ENCODE measurements around the gene TOR2A. TPM values are rescaled to one million over a fixed set of nuclear protein-coding genes. Genes with fewer than 3 reads are reported as not detected.

TOR2A gene
- total RNA-seq, 2 donors from 2014 or later: 4.9 to 8.2 TPM

DNA sequence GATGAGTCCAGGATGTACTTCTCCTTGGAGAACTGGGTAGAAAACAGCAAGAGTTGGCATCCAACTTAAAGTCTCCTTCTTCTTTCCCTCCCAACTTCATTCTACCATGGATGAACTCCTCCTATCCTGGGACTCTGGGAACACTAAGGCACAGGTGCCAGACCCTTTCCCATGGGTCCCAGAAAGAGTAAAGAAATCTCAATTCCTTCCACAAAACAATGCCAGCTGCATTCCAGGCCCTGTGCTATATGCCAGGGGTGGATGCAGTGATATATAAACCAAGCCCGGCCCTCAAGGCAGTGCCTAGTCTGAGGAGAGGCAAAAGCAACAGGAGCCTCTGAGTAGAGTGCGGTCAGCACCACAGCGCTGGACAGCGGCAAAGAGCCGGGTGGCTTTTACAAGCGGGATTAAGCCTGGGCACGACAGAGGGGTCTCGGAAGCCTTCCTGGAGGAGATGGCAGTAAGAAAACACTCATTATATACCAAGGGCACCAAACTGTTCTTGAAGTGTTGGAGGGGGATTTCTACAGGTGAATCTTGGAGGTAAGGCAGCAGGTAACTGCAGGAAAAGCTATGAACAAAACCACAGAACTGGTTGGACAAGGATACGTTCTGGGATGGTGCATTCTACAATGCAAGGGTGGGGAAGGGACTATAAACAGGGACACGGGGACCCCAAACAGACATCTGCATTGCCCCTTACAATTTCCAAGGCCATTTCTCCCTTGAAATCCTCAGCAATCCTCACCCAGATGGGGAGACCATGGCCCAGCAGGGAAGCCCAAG is 16.4 kb upstream of the TOR2A start:
- no peak for DNase-seq (ENCODE audit: low spot score)
- intact Hi-C loops (cut with DNase I): no loop called here

DNA sequence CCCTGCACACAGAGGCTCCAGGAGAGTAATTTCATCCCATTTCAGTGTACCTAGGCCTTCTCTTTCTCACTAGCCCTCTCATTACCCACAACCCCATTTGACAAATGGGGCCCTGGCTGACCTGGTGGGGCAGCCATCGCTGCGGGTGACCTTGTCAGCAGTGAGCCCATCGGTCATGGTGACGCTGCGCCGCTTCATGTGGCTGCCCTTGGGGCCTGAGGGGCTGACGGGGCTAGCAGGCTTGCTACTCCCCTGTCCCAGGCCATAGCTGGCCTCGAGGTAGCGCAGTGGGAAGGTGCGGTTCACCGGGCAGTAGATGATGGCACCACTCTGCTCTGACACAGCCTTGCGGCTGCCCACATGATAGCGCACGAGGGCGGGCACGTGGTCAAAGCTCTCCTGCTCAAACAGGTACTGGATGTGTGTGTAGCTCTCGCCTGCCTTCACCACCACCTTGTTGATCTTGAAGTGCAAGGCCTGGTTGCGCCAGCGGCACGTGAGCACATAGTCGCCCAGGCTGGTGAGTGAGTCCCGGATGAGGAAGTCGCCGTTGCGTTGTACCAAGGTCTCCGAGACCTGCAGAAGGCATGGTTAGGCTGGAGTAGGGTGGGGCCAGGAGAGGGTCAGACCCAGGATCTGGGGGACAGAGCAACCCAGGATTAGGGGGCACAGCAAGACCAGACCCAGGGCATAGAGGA is 14.1 kb upstream of the TOR2A start:
- intact Hi-C loops (cut with DNase I): no loop called here

DNA sequence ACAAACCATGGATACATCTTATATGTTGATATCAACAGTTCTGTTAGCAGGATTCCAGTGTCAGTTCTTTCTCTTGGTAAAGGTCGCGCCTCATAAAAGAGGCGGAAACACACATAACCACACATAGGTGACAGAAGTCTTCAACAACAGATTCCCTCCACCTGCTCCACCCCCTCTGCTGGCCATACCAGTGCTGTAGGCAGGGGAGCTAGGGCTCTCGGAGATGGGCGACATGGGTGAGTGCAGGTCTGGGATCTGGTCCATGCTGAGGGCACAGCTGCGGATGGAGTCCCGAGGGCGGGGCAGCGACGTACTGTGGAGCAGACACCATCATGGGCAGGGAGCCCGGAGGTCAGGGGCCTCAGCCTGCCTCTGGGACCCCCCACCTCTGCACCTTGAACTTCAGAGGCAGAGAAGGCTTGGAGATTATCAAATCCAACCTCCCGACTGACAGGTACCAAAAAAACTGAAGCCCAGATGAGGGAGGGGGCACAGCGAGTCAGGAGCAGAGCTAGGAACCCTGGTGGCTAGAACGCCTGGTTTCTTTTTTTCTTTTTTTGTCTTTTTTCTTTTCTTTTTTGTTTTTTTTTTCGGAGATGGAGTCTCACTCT is 12.0 kb upstream of the TOR2A start:
- DNase-seq (ENCODE audit: low spot score): no peak
- intact Hi-C loops (cut with DNase I): no loop called here

More for the DNA sequence above, 14.1 kb upstream of the TOR2A start:
- DNase-seq (ENCODE audit: low spot score): no peak

DNA sequence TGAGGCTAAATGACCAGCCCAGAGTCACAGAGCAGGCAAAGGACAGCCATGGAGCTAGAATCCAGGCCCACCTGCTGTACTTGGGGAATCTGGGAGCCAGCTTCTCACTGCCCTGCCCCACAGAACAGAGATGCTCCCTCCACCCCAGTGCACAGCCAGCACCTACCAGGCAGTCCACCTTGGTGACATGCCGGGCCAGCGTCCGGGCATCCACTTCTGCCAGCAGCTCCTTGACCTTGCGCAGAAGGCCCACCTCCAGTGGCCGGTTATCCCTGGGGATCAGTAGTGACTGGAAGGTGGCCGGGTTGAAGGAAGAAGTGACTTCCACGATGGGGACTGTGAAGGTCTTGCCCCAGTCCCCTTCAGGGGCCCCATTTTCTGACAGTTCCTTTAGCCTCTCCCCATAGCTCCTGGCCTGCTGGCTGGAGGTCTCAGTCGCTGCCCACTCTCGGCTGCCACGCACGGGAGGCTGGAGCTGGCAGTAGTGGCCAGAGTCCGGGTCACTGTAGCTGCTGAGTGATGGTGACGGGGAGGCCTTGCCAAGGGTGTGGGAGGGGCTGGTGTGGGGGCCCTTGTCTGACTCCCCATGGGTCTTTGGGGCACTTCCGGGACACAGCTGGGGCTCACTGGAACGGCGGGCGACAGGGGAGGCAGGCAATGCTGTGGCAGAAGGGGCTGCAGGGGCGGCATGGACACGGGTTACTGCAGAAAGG is 9.5 kb upstream of the TOR2A start:
- no peak for DNase-seq (ENCODE audit: low spot score)
- intact Hi-C loops (cut with DNase I): no loop called here

DNA sequence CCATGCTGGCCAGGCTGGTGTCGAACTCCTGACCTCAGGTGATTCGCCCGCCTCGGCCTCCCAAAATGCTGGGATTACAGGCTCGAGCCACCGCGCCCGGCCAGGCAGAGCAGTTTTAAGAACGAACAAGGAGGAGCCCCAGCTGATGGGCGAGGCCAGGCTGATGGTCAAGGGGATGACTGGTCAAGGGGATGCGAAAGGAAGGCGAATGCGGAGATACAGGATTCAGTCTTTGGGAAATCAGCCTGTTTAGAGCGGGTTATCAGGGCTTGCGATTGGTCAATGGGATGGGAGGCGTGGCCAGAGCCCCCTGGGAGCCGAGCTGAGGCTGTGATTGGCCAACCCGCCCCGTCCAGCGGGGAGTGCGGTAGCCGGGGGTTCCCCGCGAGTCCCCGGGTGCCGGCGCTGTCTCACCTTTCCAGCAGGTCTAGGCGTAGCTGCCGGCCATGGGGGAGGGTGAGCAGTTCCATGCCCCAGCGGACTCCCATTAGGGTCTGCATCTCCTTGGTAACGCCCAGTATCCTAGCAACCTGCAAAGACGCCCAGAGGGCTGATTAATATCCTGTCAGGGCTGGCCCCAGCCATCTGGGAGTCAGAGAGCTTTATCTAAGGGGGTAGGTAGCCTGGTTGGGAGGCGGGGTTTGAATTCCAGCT is 7.5 kb upstream of the TOR2A start:
- DNase-seq (ENCODE audit: low spot score): no peak

DNA sequence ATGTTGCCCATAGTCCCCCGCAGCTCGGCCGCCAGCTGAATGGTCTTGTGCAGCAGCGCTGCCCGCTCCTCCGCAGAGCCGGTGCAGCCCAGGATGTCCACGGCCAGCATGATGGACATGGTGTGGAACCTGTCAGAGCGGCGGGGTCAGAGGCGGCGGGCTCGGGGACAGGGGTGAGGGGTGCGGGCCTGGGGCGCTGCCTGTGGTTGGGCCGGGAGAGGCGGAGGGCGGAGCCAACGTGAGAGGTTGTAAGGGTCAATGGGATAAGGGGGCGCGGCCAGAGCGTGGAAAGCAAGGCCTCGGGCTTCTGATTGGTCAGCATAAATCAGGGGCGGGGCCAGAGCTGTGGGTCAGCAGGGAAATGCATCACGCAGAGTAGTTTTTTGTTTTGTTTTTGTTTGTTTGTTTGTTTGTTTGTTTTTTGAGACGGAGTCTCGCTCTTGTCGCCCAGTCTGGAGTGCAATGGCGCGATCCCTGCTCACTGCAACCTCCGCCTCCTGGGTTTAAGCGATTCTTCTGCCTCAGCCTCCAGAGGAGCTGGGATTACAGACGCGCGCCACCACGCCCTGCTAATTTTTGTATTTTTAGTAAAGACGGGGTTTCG is 6.8 kb upstream of the TOR2A start:
- intact Hi-C loops (cut with DNase I): loop anchor here in 1 of 2 donors (2.0 kb wide), 1 partner anchor 181 kb away; no protein-coding TSS in a partner anchor
- DNase-seq (ENCODE audit: low spot score): no peak

More for the DNA sequence above, 7.5 kb upstream of the TOR2A start:
- intact Hi-C loops (cut with DNase I): loop anchor here in 1 of 2 donors (2.0 kb wide), 1 partner anchor 180 kb away; no protein-coding TSS in a partner anchor

DNA sequence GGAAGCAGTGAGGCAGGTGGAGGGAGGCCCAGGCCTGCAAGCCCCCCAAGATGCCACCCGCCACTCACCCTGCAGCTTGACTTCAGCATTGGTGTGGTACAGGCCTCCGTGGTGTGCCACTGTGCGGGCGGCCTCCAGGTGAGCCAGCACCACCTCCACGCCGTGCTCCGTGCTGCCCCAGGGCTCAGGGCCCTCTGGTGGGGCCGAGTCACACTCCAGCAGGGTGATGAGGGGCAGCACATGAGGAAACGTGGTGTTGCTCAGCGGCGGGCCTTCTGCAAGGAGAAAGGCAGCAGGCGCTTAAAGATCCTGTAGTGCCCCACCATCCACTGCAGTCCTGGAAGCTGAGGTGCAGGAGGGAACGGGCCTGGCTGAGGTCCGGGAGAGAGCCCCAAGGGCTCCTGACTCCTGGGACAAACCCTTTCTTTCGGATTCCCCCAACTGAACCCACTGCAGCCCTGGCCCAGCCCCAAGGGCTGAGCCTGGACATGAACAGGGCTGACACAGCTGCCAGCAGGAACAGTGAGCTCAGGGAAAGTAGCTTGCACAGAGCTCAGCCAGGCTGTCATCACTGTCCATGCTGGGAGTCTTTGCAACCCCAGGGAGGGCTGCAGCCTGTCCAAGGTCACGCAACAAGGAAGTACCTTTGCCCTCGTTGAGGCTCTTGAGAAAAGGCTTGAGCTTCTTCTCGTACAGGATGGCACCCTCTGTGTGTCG is 4.7 kb upstream of the TOR2A start:
- intact Hi-C loops (cut with DNase I): loop anchor here (5.0 to 10.0 kb wide), 4 partner anchors 43 to 185 kb away; no protein-coding TSS in a partner anchor
- DNase-seq (ENCODE audit: low spot score): no peak

DNA sequence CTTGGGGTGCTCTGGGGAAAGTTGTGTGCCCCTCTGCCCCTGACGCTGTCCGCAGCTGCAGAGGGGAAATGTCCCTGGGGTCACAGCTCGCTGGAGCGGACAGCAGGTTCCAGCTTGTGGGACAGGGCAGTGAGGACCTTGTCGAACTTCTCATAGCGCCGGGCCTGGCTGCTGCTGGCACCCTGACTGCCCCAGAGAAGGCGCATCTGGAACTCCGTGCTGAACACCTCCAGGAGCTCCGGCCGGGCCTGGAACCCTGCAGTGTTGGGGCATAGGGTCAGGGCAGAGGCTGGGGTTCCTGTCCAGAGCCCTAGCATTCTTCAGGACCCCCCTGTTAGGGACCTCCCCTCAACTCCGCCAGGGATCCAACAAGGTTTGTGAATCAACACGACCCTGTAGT is 3.6 kb upstream of the TOR2A start:
- DNase-seq (ENCODE audit: low spot score): no peak
- intact Hi-C loops (cut with DNase I): loop anchor here (5.0 to 10.0 kb wide), 4 partner anchors 44 to 186 kb away; no protein-coding TSS in a partner anchor

DNA sequence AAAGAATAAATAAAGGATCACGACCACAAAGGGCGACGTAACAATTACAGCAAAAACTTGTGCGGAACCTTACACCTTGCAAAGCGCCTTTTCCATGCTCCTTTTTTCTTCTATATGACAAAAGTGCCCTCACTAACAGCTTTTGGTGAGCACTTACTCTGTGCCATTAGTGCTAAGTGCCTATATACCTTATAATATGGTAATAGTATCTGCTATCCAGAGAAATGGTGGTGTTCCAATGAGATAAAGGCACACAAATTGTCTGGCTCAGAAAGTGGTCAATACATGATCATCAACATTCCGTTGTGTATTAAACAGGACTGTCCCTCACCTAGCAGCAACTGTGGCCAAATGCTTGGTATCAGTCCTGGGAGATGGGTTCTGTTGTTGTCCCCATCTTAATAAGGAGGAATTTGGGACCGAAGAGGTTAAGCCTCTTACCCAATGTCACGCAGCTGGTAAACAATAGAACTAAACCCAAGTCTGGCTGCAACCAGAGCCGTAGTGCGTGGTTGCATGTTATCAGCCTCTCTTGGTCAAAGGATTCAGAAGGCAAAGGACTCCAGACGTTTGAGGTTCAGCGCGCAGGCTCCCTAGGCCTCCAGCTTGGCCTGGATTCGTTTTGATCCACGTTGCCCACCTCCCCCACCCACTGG is 564 bp upstream of the TOR2A start:
- intact Hi-C loops (cut with DNase I): loop anchor here (2.0 to 10.0 kb wide), 5 partner anchors 47 to 189 kb away; no protein-coding TSS in a partner anchor
- no peak for DNase-seq (ENCODE audit: low spot score)

DNA sequence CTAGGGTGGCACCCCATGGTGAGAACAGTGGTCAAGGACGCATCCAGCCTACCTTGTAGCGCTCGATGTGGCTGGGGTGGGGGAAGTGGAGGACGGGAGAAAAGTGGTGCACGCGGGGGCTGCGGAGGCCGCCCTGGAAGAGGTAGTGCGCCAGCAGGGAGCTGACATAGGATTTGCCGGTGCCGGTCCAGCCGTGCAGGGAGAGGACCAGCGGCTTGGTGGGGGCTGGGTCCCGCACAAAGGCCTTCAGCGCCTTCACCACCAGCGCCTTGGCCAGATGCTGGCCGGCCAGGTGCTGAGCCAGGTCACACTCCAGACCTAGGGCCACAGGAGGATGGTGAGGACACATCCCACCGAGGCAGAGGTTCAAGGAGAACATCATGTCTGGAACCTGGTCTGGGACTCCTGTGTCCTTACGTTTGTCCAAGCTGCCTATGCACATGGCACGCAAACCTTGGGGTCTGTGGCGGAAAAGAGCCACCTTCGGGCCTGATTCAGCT is 797 bp downstream of the TOR2A start:
- DNase-seq (ENCODE audit: low spot score): no peak
- intact Hi-C loops (cut with DNase I): loop anchor here (2.0 to 10.0 kb wide), 5 partner anchors 131 to 212 kb away; no protein-coding TSS in a partner anchor

DNA sequence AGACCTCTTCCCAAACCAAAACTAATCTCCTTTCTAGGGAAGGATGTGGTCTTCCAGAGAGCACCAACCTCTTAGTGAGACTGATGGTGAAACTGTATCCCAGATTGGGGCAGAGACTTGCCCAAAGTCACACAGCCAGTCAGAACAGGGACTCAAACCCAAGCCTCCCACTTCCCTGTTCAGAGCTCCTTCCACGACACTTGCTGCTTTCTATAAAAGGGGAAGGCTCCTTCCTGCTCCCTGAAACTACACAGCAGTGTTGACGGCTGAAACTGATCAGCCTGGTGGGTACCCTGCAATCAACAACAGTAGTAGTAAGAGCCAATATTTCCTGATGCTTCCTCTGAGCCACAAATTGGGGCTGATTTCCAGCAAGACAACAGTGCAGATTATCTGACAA is 1.5 kb downstream of the TOR2A start:
- no peak for DNase-seq (ENCODE audit: low spot score)
- intact Hi-C loops (cut with DNase I): loop anchor here (2.0 to 10.0 kb wide), 5 partner anchors 131 to 211 kb away; no protein-coding TSS in a partner anchor

DNA sequence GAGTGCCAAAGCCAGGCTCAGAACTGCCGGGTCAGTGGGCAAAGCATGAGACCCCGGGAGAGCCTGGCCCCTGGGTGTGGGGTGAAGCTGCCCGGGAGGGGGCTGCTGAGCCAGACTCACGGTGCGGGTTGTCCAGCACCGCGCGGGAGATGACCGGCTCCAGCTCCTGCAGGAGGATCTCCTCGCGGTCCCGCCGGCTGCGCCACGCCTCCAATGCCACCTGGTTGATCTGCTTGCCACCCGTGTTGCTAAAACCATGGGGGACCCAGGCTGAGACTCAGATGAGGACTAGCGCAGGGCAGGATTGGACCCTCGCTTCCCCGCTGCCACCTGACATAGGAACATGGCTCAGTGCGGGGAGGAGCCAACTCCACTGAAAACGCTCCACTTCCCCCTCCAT is 2.6 kb downstream of the TOR2A start:
- intact Hi-C loops (cut with DNase I): loop anchor here (5.0 to 10.0 kb wide), 4 partner anchors 132 to 210 kb away; no protein-coding TSS in a partner anchor
- DNase-seq (ENCODE audit: low spot score): no peak

DNA sequence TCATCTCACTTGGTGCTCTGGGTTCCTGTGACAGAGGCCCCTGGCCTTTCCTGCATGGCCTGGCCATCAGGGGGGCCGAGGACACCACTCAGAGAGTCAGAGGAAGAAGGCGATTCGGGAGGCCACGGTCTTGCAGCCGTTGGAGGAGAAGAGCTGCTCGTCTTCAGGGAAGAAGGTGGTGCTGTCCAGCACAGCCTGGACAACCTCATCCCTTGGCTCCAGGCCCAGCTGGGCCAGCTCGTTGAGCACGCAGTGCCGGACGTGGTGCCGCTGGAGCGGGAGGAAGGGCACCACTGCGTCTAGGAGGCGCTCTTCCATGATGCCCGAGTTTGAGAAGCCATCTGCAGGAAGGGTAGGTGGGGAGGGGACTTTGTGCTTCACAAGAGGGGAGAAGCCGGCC is 3.2 kb downstream of the TOR2A start:
- no peak for DNase-seq (ENCODE audit: low spot score)
- intact Hi-C loops (cut with DNase I): loop anchor here (5.0 to 10.0 kb wide), 4 partner anchors 133 to 210 kb away; no protein-coding TSS in a partner anchor

DNA sequence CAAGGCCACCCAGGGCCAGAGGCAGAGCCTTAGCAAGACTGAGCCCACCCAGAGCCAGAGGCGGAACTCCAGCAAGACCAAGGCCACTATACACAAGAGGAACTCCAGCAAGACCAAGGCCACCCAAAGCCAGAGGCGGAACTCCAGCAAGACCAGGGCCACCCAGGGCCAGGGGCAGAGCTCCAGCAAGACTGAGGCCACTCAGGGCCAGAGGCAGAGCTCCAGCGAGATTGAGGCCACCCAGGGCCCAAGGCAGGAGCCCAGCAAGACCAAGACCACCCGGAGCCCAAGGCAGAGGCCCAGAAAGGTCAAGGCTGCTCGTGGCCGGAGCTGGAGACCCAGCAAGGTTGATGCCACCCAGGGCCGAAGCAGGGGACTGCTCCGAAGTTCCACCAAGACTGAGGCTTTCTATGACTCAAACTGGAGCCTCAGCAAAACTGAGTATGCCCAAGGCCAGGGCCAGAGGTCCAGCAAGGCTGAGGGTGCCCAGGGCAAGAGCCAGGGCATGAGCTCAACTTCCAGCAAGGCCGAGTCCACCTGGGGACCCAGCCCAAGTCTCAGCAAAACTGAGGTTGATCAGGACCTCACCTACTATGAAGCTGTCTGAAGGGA is 4.2 kb downstream of the TOR2A start:
- intact Hi-C loops (cut with DNase I): loop anchor here (5.0 to 10.0 kb wide), 4 partner anchors 134 to 209 kb away; no protein-coding TSS in a partner anchor
- no peak for DNase-seq (ENCODE audit: low spot score)

DNA sequence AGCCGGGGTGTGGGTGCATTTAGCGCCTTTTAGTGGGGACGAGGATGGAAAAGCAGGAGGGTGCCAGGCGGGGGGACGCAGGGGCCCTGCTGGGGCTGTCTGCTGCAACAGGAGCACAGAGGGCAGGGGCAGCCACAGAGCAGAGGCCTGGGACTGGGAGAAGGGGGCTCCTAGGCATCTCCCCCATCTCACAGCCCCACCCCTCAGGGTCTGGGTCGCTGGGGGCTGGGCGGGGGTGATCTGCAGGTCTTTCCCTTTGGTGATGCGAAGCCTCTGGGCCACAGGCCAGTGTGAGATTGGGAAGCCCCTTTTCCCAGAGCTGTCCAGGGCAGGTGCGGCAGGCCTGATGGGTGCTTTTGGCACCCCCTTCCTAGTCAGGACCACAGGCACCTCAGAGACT is 4.8 kb downstream of the TOR2A start:
- DNase-seq (ENCODE audit: low spot score): no peak
- intact Hi-C loops (cut with DNase I): loop anchor here (5.0 to 10.0 kb wide), 4 partner anchors 135 to 208 kb away; no protein-coding TSS in a partner anchor
